HG03064 (cell line): ENCODE results near the gene ISYNA1.

Source experiments
- ATAC-seq: cut with Tn5 transposase; IDR thresholded peaks from one replicate; pipeline ENCODE4 v1.9.1; 2021; ENCODE audit warnings: low read depth; ENCODE audit not compliant: unreplicated experiment

ISYNA1 gene

GRCh38 chr19:18437491-18438330, at the start of gene ISYNA1:
Gene ISYNA1, minus strand, starts transcription at chr19:18438133. Its CDS starts 154 bp downstream, at chr19:18437979.
- no peak for ATAC-seq

GRCh38 chr19:18486746-18487145, 48.8 kb upstream of the ISYNA1 start:
- no peak for ATAC-seq

GRCh38 chr19:18484992-18485391, 47.1 kb upstream of the ISYNA1 start:
- ATAC-seq: no peak

GRCh38 chr19:18483119-18483890, 45.4 kb upstream of the ISYNA1 start:
- no peak for ATAC-seq

GRCh38 chr19:18481505-18482222, 43.7 kb upstream of the ISYNA1 start:
- ATAC-seq: no peak

- no peak for ATAC-seq
These were observed 42.2 kb upstream of the ISYNA1 start for GRCh38 chr19:18480006-18480691.

- ATAC-seq: no peak
These were observed 40.8 kb upstream of the ISYNA1 start for GRCh38 chr19:18478545-18479311.

- no peak for ATAC-seq
These were observed 40.0 kb upstream of the ISYNA1 start for GRCh38 chr19:18477974-18478373.

GRCh38 chr19:18477042-18477779, 39.3 kb upstream of the ISYNA1 start:
- no peak for ATAC-seq

- no peak for ATAC-seq
These were observed 38.6 kb upstream of the ISYNA1 start for GRCh38 chr19:18476507-18477041.

- ATAC-seq: no peak
These were observed 37.9 kb upstream of the ISYNA1 start for GRCh38 chr19:18475762-18476331.

GRCh38 chr19:18475004-18475453, 37.1 kb upstream of the ISYNA1 start:
- ATAC-seq: no peak

- ATAC-seq: no peak
These were observed 36.5 kb upstream of the ISYNA1 start for GRCh38 chr19:18474366-18474887.

- ATAC-seq: no peak
These were observed 35.8 kb upstream of the ISYNA1 start for GRCh38 chr19:18473706-18474087.

- no peak for ATAC-seq
These were observed 35.2 kb upstream of the ISYNA1 start for GRCh38 chr19:18473003-18473705.

- ATAC-seq: no peak
These were observed 32.9 kb upstream of the ISYNA1 start for GRCh38 chr19:18470787-18471186.

- ATAC-seq: no peak
These were observed 31.3 kb upstream of the ISYNA1 start for GRCh38 chr19:18469069-18469846.
